HepG2 (cell line): Measurements from ENCODE around the gene CYP2A7. TPM values are rescaled to one million over a fixed set of nuclear protein-coding genes. Genes with fewer than 3 reads are reported as not detected.
A peak's percentile ranks its signal among the peaks of the same experiment; 100 is the strongest.

Experiments used
- HOXA7 ChIP-seq: sonication (generic); formaldehyde crosslinking; IDR thresholded peaks from 2 replicates; pipeline ENCODE4 v1.8.1; 2022; ENCODE audit warnings: mild to moderate bottlenecking, missing genetic modification reagents, moderate library complexity
- JDP2 ChIP-seq: sonication (generic); formaldehyde crosslinking; IDR thresholded peaks from 2 replicates; pipeline ENCODE4 v1.8.1; 2022; ENCODE audit warnings: missing genetic modification reagents, borderline replicate concordance
- MBD4 ChIP-seq: IDR thresholded peaks from 2 replicates; pipeline ENCODE4 v1.6.1; 2012; ENCODE audit warnings: low read length, inconsistent platforms, borderline replicate concordance
- RXRA ChIP-seq: sonication (generic); formaldehyde crosslinking; IDR thresholded peaks from 2 replicates; pipeline ENCODE4 v1.5.1; 2020; ENCODE audit warnings: missing genetic modification reagents
- SPEN ChIP-seq: sonication (generic); formaldehyde crosslinking; IDR thresholded peaks from 2 replicates; pipeline ENCODE4 v1.5.1; 2020; ENCODE audit warnings: low read depth, mild to moderate bottlenecking, missing genetic modification reagents
- ZBTB21 ChIP-seq: sonication (generic); formaldehyde crosslinking; IDR thresholded peaks from 2 replicates; pipeline ENCODE4 v1.4.0; 2020; ENCODE audit warnings: missing genetic modification reagents
- ZBTB26 ChIP-seq: IDR thresholded peaks from 2 replicates; pipeline ENCODE4 v1.6.1; 2016; ENCODE audit warnings: missing compliant biosample characterization, missing genetic modification reagents, borderline replicate concordance
- ZMYM3 ChIP-seq: sonication (generic); formaldehyde crosslinking; IDR thresholded peaks from 2 replicates; pipeline ENCODE4 v1.5.1; 2020; ENCODE audit warnings: mild to moderate bottlenecking, missing genetic modification reagents
- ZNF138 ChIP-seq: sonication (generic); formaldehyde crosslinking; IDR thresholded peaks from 2 replicates; pipeline ENCODE4 v1.5.0; 2020; ENCODE audit warnings: mild to moderate bottlenecking, low read depth, missing genetic modification reagents
- ZNF34 ChIP-seq: sonication (generic); formaldehyde crosslinking; IDR thresholded peaks from 2 replicates; pipeline ENCODE4 v1.4.0; 2020; ENCODE audit warnings: mild to moderate bottlenecking, missing genetic modification reagents, borderline replicate concordance
- ZNF557 ChIP-seq: sonication (generic); formaldehyde crosslinking; IDR thresholded peaks from 2 replicates; pipeline ENCODE4 v1.4.0; 2020; ENCODE audit warnings: missing genetic modification reagents
- ZNF577 ChIP-seq: sonication (generic); formaldehyde crosslinking; IDR thresholded peaks from 2 replicates; pipeline ENCODE4 v1.4.0; 2020; ENCODE audit warnings: mild to moderate bottlenecking, low read depth, missing genetic modification reagents, borderline replicate concordance
- ZSCAN20 ChIP-seq: sonication (generic); formaldehyde crosslinking; IDR thresholded peaks from 2 replicates; pipeline ENCODE4 v1.4.0; 2020; ENCODE audit warnings: missing genetic modification reagents, mild to moderate bottlenecking, borderline replicate concordance
- polyA plus RNA-seq, 8 experiments: library from polyadenylated mRNA; depleted of rRNA in 3 of 8; stranded (reverse) in 7 of 8; unstranded in 1 of 8; fragments of >200 nt; fragmentation: Illumina TruSeq in 4 of 8; extraction: Trizol in 4 of 8; gene quantifications; 2 replicates each; pipeline versions ENCODE4 v1.2.1 to v1.2.3, GENCODE V29; 2011 to 2016; ENCODE audit warnings: low read depth in 4 of 8, missing spikeins in 1 of 8, mixed read lengths in 1 of 8; ENCODE audit not compliant: insufficient read depth in 1 of 8
- total RNA-seq, 5 experiments: library from RNA; depleted of rRNA; stranded (reverse); fragments of >200 nt; fragmentation: Illumina TruSeq; extraction: Trizol; gene quantifications; 2 replicates each; pipeline ENCODE4 v1.2.3, GENCODE V29; 2016; ENCODE audit warnings: low read depth in 1 of 5
- TF ChIP-seq, protein P1 (sequence below): sonication (generic); formaldehyde crosslinking; IDR thresholded peaks from 2 replicates; pipeline ENCODE4 v1.5.0; 2020; ENCODE audit warnings: mild to moderate bottlenecking, missing genetic modification reagents, borderline replicate concordance
- TF ChIP-seq, protein P2 (sequence below), 2 experiments: sonication (generic) in 1 of 2; formaldehyde crosslinking in 1 of 2; IDR thresholded peaks; 2 replicates each; pipeline versions ENCODE4 v1.6.1 to v1.9.0; 2014 to 2022; ENCODE audit warnings: antibody characterized with exemption in 1 of 2, borderline replicate concordance in 1 of 2, inconsistent platforms in 1 of 2, low read depth in 1 of 2, missing genetic modification reagents in 1 of 2

CYP2A7 gene
- total and polyA plus RNA-seq, 2 of the 13 experiments (the other 11 are each of a cell fraction or from before 2014, with no cell fraction given): not detected

DNA sequence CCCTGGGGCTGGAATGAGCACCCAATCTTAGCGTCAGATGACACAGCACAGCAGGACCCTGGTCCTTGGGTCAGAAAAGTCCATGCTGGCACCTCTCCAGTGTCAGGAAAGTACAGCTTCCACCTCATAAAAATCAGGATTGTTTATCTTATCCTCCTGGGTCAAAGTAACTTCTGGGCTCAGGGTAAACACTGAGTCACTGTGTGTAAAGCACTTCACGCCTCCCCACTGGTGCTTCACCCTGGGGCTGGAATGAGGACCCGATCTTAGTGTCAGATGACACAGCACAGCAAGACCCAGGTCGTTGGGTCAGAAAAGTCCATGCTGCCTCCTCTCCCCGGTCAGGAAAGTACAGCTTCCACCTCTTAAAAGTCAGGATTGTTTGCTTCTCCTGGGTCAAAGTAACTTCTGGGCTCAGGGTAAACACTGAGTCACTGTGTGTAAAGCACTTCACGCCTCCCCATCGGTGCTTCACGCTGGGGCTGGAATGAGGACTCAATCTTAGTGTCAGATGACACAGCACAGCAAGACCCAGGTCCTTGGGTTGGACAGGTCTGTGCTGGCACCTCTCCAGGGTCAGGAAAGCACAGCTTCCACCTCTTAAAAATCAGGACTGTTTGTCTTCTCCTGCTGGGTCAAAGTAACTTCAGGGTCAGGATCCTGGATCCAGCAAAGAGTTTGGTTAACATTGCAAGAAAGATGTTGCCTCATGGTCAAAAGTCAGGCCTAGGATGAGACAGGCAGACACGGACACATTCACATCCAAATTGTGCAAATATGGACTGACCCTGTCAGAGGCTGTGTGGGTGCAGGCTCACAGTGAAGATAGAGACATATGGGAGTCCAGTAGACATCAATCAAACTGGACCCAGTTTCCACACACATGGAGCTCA lies 39.2 kb upstream of the CYP2A7 start (continued):
- 0 out of 2 replicates have a peak, but pooled peaks have one; percentile 20 for TF ChIP-seq ZBTB21
- TF ChIP-seq, protein P1, sequence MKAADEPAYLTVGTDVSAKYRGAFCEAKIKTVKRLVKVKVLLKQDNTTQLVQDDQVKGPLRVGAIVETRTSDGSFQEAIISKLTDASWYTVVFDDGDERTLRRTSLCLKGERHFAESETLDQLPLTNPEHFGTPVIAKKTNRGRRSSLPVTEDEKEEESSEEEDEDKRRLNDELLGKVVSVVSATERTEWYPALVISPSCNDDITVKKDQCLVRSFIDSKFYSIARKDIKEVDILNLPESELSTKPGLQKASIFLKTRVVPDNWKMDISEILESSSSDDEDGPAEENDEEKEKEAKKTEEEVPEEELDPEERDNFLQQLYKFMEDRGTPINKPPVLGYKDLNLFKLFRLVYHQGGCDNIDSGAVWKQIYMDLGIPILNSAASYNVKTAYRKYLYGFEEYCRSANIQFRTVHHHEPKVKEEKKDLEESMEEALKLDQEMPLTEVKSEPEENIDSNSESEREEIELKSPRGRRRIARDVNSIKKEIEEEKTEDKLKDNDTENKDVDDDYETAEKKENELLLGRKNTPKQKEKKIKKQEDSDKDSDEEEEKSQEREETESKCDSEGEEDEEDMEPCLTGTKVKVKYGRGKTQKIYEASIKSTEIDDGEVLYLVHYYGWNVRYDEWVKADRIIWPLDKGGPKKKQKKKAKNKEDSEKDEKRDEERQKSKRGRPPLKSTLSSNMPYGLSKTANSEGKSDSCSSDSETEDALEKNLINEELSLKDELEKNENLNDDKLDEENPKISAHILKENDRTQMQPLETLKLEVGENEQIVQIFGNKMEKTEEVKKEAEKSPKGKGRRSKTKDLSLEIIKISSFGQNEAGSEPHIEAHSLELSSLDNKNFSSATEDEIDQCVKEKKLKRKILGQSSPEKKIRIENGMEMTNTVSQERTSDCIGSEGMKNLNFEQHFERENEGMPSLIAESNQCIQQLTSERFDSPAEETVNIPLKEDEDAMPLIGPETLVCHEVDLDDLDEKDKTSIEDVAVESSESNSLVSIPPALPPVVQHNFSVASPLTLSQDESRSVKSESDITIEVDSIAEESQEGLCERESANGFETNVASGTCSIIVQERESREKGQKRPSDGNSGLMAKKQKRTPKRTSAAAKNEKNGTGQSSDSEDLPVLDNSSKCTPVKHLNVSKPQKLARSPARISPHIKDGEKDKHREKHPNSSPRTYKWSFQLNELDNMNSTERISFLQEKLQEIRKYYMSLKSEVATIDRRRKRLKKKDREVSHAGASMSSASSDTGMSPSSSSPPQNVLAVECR (CRISPR knock-in tag): peak; percentile 56; the same call in 1 of the 2 replicates
- TF ChIP-seq HOXA7 (CRISPR knock-in tag): no peak
- TF ChIP-seq ZSCAN20 (CRISPR knock-in tag): no peak
- TF ChIP-seq ZNF34 (CRISPR knock-in tag): peak; percentile 61; the same call in 1 of the 2 replicates
- TF ChIP-seq SPEN: no peak; the same call in 1 of the 2 replicates
- TF ChIP-seq JDP2 (CRISPR knock-in tag): no peak; the same call in 1 of the 2 replicates
- peak; percentile 59 for TF ChIP-seq ZMYM3 (CRISPR knock-in tag)
- no peak; the same call in 1 of the 2 replicates for TF ChIP-seq ZNF577 (CRISPR knock-in tag)
- peak; percentile 96 for TF ChIP-seq RXRA
- no peak for TF ChIP-seq MBD4
- TF ChIP-seq ZBTB26 (CRISPR knock-in tag): 0 out of 2 replicates have a peak, but pooled peaks have one; percentile 41
- TF ChIP-seq ZNF138: no peak
- no peak for TF ChIP-seq ZNF557 (CRISPR knock-in tag)
- TF ChIP-seq, protein P2, sequence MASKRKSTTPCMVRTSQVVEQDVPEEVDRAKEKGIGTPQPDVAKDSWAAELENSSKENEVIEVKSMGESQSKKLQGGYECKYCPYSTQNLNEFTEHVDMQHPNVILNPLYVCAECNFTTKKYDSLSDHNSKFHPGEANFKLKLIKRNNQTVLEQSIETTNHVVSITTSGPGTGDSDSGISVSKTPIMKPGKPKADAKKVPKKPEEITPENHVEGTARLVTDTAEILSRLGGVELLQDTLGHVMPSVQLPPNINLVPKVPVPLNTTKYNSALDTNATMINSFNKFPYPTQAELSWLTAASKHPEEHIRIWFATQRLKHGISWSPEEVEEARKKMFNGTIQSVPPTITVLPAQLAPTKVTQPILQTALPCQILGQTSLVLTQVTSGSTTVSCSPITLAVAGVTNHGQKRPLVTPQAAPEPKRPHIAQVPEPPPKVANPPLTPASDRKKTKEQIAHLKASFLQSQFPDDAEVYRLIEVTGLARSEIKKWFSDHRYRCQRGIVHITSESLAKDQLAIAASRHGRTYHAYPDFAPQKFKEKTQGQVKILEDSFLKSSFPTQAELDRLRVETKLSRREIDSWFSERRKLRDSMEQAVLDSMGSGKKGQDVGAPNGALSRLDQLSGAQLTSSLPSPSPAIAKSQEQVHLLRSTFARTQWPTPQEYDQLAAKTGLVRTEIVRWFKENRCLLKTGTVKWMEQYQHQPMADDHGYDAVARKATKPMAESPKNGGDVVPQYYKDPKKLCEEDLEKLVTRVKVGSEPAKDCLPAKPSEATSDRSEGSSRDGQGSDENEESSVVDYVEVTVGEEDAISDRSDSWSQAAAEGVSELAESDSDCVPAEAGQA (IDR thresholded peaks at IDR 0.05; ENCODE audit: low read depth): no peak
- TF ChIP-seq, protein P2 (CRISPR knock-in tag; IDR thresholded peaks at IDR 0.05; ENCODE audit: borderline replicate concordance): no peak
